HK-2 (cell line): ENCODE results near the gene RSPH6A.

ENCODE experiments used
- DNase-seq: peaks from one replicate; pipeline ENCODE4 v3.0.0-alpha.2; 2018; ENCODE audit not compliant: unreplicated experiment

Gene RSPH6A

DNA sequence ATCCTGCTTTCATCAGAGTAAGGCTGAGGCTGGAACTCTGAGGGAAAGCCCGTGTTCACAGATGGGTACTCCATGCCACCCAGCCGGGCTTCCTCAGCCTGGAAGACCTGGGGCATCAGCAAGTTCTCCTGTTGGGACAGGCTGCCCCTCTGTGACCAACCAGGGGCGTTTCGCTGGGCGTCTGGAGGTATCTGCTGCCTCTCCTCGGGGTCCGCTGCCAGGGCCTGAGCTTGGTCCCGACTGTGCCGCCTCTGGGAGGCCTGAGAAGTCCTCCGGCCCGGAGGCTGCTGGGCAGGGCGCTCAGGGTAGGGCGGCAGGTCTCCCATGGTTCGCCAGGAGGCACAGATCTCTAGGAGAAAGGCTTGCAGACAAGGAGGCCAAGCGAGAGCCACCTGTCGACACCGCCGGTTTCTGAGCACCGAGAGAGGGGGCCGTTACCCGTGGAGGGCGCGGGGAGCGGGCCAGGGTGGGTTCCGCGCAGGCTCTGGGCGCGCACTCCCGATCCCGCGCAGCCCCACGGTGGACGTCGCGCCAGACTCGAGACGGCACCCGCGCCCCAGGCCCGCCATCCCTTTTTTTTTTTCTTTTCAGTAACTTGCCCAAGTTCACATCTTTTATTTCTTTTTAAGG lies at the start of gene RSPH6A:
Gene RSPH6A (minus strand): TSS at position 458 of the 630 bp plus-strand sequence. CDS start 132 bp downstream, at position 326.
- no peak for DNase-seq

DNA sequence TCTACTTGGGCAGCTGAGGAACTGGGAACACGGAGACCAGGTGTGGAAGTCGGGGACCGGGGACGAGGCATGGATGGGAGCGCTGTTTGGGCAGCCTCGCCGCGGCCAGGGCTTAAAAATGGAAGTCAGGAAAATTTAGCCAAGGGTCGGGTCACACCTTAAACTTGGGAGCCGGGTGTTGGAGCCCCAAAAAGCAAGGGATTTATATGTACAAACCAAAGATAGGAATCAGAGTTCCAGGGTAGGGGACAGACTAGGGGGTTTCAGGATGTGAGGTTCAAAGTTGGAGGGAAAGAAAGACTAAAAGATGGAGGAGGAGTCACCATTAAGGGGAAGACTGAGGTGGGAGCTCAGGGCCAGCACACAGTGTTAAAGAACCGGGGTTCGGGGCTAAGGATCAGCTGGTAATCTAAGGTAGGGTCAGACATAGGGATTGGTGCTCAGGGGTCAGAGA lies 49.5 kb upstream of the RSPH6A start:
- no peak for DNase-seq

DNA sequence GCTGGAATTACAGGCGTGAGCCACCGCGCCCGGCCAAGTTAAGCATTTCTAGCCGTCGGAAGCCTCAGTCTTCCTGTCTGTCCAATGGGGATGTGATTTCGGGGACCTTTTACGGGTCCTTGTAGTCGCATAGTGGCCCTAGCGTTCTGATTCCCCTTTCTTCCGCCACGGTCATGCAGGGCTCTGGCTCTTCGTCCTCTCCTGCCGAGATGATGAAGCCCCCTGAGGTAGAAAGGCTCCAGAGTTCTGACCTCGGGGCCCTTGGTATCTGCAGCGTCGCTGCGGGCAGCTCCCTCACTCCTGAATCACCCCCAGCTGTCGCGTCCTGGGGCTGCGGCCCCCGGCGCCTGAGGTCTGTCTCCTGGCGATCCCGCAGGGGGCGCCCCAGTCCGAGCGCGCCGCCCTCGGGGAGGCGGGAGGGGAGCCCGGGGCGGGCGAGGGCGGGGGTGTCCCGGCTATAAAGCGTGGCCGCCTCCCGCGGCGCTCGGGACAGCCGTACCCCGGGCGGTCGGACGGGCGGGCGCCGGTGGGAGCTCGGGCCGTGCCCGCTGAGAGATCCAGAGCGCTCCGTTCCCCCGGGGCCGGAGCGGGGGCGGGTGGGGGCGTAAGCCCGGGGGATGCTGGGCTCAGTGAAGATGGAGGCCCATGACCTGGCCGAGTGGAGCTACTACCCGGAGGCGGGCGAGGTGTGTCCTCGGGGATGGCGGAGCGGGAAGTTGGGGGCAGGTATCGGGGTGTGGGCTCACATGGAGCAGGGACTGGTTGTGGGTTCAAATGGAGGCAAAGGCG lies 48.9 kb upstream of the RSPH6A start, which contains the start of gene FOXA3:
Gene FOXA3 (plus strand): TSS at position 487 of the 789 bp plus-strand sequence. CDS start 131 bp downstream, at position 618.
- DNase-seq: peak; percentile 69

DNA sequence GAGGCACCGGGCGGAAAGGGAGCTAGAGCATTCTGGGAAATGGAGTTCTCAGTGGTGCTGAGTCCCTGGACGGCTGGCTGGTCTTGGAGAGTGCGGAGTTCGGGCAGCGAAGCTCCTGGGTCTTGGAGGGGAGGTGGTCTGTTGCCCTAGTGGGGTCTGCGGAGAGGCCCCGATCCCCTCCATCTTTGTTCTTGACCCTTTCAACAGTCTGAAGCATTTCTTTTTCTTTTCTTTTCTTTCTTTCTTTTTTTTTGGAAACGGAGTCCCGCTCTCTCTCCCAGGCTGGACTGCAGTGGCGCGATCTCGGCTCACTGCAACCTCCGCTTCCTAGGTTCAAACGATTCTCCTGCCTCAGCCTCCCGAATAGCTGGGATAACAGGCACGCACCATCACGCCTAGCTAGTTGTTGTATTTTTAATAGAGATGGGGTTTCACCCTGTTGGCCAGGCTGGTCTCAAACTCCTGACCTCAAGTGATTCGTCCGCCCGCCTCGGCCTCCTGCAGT lies 48.3 kb upstream of the RSPH6A start:
- no peak for DNase-seq

DNA sequence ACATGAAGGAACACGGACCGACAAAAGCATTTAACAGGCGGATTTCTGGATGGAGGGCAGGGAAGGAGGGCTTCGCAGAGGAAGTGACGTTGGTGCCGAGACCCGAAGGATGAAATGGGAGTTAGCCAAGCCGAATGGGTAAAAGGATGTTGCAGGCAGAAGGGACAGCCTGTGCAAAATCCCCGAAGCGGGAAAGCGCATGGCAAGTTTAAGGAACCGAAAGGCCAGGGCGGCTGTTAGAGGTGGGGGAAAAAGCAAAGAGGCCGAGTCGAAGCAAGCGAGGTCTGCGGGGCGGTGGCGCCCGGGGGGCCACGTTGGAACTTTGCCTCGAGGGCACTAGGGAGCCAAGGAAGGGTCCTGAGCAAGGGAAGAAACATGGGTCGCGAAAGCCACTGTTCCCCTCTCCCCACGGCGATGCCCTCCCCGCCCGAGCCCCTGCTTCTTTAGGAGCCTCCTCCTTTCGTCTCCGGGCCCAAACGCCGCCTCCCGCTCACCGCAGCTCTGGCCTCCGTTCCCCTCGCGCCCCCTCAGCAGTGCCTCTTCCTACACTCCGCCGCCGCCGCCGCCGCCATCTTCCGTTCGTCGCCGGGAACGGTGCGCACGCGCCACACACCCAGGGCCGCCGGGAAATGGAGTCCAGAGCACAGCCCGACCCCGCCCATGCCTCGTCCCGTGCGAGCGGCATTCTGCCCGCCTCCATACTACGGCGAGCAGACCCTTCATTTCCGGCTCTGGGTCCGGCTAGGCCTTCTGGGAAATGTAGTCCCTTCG lies 47.6 kb upstream of the RSPH6A start, which contains the start of gene SYMPK:
Gene SYMPK (minus strand): TSS at position 584 of the 771 bp plus-strand sequence. CDS start 8,652 bp downstream, outside the sequence.
- DNase-seq: peak; percentile 99

DNA sequence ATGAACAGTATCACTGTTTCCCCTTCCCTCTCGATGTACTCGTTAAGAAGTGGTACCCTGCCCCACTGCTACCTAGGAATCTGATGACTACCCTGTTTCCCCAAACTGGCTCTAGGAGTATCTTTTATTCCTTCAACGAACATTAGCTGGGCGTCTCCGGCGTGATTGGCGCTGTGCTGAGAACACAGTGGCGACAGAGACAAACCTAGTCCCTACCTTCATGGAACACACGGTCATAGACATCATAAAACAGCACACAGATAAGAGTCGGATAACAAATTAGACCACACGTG lies 47.1 kb upstream of the RSPH6A start:
- no peak for DNase-seq

DNA sequence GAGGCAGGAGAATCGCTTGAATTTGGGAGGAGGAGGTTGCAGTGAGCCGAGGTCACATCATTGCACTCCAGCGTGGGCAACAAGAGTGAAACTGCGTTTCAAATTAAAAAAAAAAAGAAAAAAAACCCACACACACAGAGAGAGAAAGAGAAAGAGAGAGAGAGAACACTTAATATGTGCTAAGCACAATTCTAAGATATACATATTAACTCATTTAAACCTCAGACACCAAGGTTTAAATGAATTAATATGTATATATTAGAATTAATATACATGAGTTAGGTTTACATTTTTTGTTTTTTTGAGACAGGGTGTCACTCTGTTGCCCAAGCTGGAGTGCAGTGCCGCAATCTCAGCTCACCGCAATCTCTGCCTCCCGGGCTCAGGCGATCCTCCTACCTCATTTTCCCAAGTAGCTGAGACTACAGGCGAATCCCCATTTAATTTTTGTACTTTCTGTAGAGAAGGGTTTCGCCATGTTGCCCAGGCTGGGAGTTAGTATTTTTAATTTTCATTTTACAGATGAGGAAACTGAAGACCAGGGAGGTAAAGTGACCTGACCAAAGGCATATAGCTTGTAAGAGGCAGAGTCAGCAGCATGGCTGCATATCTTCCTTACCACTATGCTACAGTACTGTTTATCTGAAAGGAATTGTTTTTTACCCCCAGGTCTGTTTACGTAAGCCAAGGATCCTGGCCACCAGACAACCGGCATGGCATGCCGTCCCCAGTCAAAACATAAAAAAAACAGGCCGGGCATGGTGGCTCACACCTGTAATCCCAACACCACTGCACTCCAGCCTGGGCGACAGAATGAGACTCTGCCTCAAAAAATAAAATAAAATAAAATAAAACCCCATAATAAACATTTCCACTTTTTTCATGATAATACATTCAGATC lies 45.5 kb upstream of the RSPH6A start:
- DNase-seq: no peak

DNA sequence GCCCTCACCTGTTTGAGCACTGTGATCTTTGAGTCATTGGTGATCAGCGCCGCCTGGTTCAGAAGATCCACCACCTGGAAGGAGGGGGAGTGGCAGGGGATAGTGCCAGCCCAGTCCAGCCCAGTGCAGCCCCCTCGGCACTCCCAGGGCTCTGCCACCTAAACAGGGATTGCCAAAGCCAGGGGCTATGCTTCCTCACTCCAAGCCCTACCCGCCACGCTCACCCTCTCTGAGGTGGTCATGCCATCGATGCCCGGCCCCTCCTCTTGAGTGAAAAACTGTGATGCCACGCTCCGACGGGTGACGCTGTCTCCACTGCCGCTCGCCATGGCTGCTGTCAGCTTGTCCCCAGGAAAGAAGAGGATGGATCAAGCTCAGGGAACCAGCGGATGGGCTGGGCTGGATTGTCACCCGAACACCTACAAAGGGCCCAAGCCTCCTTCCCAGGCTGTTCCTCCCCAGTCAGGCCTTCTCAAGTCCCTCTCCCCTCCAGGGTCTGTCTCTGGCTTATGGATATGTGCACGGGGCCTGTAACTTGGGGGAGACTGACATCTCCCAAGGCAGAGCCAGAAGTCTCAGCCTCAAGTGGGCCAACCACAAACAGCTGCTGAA lies 39.2 kb upstream of the RSPH6A start:
- no peak for DNase-seq

DNA sequence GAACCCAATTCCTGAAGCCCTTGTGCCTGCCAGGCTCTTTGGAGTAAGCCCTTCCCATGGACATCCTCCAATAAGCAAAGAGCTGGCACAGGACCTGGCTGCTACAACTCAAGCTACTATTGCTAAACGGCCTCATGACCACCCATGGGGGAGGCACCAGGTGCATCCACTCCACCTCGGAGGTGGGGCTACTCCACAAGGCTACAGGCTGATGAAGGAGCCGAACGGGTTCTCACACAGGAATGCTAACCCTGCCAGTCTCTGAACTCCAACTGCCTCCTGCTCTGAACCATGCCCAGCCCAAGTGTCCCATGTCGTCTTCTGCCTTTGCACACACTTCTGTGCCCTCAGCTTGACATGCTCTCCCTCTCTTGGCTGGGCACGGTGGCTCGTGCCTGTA lies 37.9 kb upstream of the RSPH6A start:
- no peak for DNase-seq

DNA sequence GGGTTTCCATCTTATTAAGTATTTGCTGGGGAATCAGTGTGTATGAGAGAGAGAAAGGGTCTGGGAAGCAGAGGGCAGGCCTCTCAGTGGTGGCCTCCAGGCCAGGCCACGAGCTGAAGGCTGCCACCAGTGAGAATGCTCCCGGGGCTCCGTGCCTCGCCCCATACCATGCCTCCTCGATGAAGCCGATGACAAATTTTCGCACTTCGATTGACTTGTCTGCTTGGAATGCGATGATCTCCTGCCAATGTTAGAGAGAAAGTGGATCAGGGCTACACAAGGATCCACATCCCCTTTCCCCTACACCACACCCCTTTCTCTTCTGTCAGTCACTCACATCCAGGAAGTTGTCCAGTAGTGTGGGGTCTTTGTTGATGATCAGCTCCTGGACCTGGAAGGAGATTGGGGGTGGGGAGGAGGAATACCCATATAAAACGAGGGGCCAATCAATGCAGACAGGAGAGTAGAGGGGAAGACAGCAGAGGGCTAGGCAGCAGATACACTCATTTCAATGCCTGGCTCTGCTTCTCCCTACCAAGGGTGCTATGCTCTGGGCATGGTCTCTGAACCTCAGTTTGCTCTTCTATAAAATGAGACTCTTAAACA lies 37.1 kb upstream of the RSPH6A start:
- no peak for DNase-seq

DNA sequence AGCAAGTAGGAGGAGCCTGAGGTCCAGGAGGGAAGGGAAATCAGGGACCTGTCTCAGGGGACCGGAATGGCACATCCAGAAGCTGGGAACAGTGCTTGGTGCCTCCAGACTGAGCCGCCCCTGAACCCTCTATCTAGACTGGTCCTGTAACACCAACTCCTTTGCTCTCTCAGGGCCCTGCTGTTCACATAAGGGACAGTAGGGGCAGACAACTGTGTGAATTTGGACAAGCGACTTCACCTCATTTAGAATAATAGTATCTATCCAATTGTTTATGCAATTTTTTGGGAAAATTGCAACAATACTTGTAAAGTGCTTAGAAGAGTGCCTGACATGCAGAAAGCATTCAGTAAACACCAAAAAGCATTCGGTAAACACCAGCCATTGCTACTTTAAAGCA lies 33.8 kb upstream of the RSPH6A start:
- DNase-seq: no peak

DNA sequence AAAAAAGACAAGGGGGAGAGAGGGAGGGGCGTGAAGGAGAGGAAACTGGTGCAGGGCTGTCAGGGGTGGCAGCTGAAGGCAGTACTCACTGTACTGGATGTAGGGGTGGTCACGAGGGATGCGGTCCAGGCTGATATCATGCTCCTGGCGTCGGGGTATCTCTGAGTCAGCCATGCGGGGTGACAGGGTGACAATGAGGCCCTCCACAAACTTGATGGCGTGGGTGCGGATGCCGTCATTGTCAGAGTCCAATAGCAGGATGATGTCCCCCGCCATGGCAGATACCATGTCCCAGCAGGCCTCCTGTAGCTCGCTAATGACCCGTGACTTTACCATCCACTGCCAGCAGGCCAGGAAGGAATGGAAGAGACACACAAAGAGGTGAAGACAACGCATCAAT lies 32.6 kb upstream of the RSPH6A start:
- no peak for DNase-seq

DNA sequence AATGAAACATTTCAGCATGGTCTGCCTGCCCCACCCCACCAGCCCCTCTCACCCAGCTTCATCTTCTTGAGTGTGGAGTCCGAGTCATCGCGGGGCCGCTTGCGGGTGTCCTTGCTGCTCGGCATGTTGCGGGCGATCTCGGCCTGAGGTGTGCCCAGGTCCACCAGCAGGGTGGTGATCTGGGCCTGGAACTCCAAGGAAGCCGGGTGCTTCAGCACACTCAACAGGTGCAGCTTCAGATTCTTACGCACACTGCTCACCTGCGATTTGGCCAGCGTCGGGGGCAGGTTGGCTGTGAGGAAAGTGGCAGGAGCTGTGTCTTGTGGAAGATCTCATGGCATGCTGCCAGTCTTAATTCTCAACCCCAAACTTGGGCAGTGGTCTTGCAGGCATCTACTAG lies 27.1 kb upstream of the RSPH6A start:
- no peak for DNase-seq

DNA sequence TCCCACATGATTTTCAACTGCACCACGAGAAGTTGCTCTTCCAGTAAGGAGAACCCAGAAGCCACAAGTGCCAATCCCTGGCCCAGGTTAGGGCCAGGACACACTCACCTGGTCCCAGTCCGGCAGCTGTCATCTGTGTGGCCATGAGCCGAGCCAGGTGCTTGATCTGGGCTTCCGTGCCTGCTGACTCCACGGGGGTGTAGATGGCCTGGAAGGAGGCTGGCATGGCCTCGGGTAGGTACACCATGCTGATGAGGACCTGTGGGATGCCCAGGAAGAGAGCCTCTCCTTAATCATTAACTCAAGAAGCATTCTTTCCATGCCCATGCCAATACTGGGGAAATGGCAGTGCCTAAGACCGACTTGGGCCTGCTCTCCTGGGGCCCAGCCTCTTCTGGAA lies 19.9 kb upstream of the RSPH6A start:
- no peak for DNase-seq

DNA sequence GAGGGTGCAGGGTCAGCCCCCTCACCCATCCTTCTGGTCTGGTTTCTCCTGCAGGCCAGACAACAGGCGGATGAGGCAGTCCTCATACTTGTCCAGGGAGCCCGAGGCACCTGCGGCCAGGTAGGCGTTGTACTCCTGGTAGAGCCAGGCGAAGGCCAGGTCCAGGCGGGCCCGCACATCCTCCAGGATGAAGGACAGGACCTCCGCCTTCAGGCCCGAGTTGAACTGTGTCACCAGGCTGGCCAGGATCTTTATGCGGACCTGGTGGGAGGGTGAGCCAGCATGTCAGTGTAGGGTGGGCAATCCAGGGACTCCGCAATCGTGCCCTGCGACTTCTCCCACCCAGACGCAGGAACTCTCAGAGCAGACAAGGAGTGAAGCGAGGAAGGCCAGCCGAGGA lies 13.8 kb upstream of the RSPH6A start:
- no peak for DNase-seq

DNA sequence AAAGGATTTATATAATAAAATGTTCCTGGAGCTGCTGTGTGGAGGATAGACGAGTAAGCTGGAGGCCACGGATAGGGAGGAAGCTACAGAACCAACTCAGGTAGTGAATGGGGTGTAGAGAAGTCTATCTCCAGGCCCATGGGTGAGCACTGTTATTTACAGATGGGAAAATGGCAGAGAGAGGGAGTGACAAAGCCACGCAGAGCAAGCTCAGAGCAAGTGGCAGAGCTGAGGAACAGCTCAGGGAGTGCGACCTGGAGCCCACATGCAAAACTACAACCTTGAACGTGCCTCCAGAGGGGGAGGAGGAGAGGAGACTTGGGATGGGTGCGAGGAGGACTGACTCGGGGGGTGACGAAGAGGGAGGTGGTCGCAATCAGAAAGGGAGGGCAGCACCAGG lies 13.4 kb upstream of the RSPH6A start:
- no peak for DNase-seq

DNA sequence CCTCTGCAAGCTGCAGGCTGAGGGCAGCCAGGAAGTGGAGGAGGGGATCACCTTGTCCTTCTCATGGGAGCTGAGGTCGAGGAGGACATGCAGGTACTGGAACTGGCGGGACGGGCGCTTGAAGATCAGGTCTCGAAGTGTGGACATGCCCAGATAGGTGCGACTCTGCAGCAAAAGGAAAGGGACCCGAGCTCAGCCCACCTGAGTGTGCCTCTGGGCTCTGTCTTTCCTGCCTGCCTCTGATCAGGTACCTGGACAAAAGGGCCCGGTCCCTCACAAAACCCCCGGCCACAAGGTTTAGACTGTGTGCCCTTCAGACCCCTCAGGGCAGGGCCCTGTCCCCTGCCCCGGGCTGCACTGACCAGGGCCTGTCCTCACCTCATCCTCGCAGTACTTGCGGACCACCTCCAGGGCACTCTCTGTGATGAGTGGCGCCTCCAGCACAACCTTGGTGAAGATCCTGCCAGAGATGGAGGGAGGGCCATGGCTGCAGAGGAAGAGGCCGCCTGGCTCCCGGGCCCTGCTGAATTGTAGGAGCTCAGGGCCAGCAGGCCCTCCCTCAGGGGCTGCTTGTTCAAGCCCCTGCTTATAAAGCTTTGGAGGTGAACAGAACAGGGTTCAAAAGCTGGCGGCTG lies 12.5 kb upstream of the RSPH6A start:
- no peak for DNase-seq

DNA sequence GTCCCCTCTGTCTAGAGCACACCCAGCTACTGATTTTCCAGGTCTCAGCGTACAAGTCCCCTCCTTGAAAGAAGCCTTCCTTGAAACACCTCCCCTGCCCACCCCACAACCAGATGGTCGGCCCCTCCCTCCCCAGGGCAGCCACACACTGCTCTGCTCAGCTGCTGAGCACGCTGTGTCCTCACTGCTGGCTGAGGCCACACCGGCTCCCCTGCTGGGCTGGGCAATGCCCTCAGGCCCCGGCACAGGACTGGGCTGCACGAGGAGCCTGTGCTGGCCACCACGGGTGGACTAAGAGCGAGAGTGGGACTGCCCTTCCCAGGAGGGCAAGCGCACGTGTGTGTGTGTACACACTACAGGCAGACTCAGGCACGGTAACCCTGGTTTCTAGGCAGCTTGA lies 11.8 kb upstream of the RSPH6A start:
- no peak for DNase-seq

DNA sequence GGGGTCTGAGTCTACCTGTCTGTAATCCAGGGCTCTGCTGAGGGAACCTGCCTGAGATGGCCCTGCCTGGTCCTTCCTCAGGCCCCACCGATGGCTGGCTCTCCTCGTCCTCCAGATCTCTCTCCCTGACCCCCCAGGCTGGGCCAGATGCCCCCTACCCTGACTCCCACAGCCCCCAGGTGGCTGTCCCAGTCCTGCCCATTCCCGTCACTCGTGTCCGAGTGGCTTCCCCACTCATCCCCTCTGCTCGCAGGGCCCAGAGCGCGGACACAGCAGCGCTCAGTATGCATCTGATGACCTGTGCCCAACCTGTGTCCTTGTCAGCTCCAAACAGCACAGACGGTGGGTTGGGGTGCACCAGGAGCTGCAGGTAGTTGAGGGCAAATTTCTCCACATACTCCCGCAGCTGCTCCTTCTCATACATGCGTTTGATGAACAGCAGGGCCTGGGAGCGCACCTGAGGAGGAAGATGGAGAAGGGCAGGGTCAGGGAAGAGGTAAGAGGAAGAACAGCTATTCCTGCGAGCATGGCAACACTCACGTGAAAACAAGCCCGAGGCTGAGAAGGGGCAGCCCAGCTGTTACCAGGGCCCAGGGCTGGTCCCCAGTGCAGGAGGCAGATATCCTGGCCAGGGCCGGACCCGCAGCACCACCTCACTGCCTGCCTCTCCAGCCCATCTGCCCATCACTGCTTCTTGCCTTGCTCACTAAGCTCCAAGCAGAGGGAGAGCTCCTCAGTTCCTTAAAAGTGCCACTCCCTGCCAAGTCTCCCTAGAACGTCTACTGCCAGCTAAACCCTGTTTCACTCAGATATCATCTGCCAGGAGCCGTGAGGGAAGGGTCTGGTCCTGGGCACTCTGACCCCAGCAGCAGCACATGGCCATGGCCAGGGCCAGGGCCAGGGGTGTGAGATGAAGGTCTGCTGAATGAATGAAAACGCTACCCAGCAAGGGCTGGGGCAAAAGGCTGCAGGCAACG lies 11.1 kb upstream of the RSPH6A start:
- no peak for DNase-seq
